Measurements from ENCODE around the gene CEBPG. TPM values are rescaled to one million over a fixed set of nuclear protein-coding genes. Genes with fewer than 3 reads are reported as not detected.

Gene CEBPG
- total and polyA plus RNA-seq, 2 donors (not counting 1 experiment from before 2014, with no cell fraction given) = 13.7 to 66.7 TPM

DNA sequence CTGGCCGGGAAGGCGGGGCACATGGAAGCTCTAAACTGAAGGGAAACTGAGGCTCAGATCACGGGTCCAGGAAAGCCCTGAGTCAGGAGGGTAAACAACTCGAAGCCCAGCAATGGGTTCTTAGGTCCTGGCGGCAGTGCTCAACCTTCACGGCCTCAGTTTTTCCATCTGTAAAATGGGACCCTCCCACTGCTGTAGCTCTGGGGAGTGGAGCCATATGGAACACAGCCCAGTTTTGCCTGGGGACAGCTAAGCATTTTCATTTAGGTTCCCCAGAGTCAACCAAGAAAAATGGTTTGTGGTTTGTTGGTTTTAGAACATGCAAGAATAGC, 30.4 kb downstream of the CEBPG start:
- no peak overlapping the region for H3K27ac ChIP-seq (ENCODE audit: insufficient read depth, low read length)
- no peak overlapping the region for H2AFZ ChIP-seq (ENCODE audit: low read length)
- TF ChIP-seq EZH2 (IDR thresholded peaks at IDR 0.05; ENCODE audit: low read length, missing control alignments) = no peak
- TF ChIP-seq, protein P1, sequence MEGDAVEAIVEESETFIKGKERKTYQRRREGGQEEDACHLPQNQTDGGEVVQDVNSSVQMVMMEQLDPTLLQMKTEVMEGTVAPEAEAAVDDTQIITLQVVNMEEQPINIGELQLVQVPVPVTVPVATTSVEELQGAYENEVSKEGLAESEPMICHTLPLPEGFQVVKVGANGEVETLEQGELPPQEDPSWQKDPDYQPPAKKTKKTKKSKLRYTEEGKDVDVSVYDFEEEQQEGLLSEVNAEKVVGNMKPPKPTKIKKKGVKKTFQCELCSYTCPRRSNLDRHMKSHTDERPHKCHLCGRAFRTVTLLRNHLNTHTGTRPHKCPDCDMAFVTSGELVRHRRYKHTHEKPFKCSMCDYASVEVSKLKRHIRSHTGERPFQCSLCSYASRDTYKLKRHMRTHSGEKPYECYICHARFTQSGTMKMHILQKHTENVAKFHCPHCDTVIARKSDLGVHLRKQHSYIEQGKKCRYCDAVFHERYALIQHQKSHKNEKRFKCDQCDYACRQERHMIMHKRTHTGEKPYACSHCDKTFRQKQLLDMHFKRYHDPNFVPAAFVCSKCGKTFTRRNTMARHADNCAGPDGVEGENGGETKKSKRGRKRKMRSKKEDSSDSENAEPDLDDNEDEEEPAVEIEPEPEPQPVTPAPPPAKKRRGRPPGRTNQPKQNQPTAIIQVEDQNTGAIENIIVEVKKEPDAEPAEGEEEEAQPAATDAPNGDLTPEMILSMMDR (conservative IDR thresholded peaks at IDR 0.05 in 1 of 2, IDR thresholded peaks at IDR 0.05 in 1 of 2; ENCODE audit: low read depth in 1 of 2, low read length in 2 of 2) = no peak
- H3K9me3 ChIP-seq (ENCODE audit: control insufficient read depth, insufficient read depth, low read depth, low read length) = no peaks in the 10 kb centered on the region
- peak in 1 of 2 donors; percentile 6 for DNase-seq (ENCODE audit: low read depth in 2 of 2)
- H3K27me3 ChIP-seq (ENCODE audit: control insufficient read depth, insufficient read depth, low read length) = no peaks in the 10 kb centered on the region
- H3K79me2 ChIP-seq (ENCODE audit: control insufficient read depth, insufficient read depth, low read length) = no peaks in the 10 kb centered on the region
- no peaks in the 10 kb centered on the region for H3K4me1 ChIP-seq (ENCODE audit: control insufficient read depth, extremely low read depth, insufficient read depth, low read length)
- no peak overlapping the region for H3K4me3 ChIP-seq (replicated peaks in 1 of 4; ENCODE audit: control extremely low read depth in 1 of 4, insufficient read depth in 1 of 4, low read depth in 3 of 4, low read length in 4 of 4)
- no peaks in the 10 kb centered on the region for H3K36me3 ChIP-seq (ENCODE audit: control insufficient read depth, insufficient read depth, low read length)
- no peaks in the 10 kb centered on the region for H4K20me1 ChIP-seq (ENCODE audit: control insufficient read depth, extremely low read depth, insufficient read depth, low read length)
- no peak overlapping the region for H3K9ac ChIP-seq (ENCODE audit: insufficient read depth, low read length)
- no peak overlapping the region for H3K4me2 ChIP-seq (ENCODE audit: extremely low read depth, insufficient read depth, low read length)

DNA sequence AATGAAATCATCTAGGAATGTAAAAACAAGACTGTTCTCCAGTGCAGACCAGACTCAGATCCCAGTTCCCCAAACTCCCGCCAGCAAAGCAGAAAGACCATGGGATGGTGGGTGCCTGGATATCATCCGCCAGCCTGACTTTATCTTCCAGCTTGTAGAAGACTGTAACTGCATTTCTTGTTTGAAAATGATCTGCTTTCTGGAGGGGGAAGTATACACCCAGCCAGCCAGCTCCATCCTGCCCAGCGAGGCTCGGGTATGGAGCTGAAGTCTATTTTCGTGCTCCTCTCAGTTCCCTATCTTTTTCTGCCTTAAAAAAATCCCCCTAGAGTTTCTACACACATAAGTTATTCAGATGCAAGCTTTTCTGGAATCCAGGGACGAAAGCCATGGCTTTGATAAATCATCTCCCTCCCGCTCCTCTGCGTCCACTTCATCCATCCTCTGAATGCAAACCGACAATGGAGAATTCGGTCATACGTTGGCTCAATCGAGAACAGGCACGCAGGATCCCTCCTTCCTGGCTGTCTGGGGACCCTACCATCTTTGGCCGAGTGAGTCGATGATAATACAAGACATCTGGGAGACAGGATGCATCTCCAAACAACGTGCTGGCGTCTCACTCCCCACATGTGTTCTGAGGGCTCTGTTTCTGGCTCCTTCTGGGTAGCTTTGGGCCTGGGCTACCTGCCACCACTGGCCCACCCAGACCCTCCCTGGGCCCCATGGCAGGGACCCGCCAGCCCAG, 31.2 kb downstream of the CEBPG start:
- Histone ChIP-seq H3K79me2 (ENCODE audit: control insufficient read depth, insufficient read depth, low read length) (no peaks in the 10 kb centered on the region), H3K9me3 (ENCODE audit: control insufficient read depth, insufficient read depth, low read depth, low read length) (no peaks in the 10 kb centered on the region), H3K36me3 (ENCODE audit: control insufficient read depth, insufficient read depth, low read length) (no peaks in the 10 kb centered on the region), H4K20me1 (ENCODE audit: control insufficient read depth, extremely low read depth, insufficient read depth, low read length) (no peaks in the 10 kb centered on the region), H3K9ac (ENCODE audit: insufficient read depth, low read length) (no peak overlapping the region), H3K4me2 (ENCODE audit: extremely low read depth, insufficient read depth, low read length) (no peak overlapping the region), H3K27ac (ENCODE audit: insufficient read depth, low read length) (no peak overlapping the region), H3K4me1 (ENCODE audit: control insufficient read depth, extremely low read depth, insufficient read depth, low read length) (no peaks in the 10 kb centered on the region), H3K4me3 (replicated peaks in 1 of 4; ENCODE audit: control extremely low read depth in 1 of 4, insufficient read depth in 1 of 4, low read depth in 3 of 4, low read length in 4 of 4) (no peak overlapping the region), H3K27me3 (ENCODE audit: control insufficient read depth, insufficient read depth, low read length) (no peaks in the 10 kb centered on the region), H2AFZ (ENCODE audit: low read length) (no peak overlapping the region)
- DNase-seq (ENCODE audit: low read depth in 2 of 2) = no peak
- TF ChIP-seq, protein P1 (conservative IDR thresholded peaks at IDR 0.05 in 1 of 2, IDR thresholded peaks at IDR 0.05 in 1 of 2; ENCODE audit: low read depth in 1 of 2, low read length in 2 of 2) = no peak
- TF ChIP-seq EZH2 (IDR thresholded peaks at IDR 0.05; ENCODE audit: low read length, missing control alignments) = no peak

DNA sequence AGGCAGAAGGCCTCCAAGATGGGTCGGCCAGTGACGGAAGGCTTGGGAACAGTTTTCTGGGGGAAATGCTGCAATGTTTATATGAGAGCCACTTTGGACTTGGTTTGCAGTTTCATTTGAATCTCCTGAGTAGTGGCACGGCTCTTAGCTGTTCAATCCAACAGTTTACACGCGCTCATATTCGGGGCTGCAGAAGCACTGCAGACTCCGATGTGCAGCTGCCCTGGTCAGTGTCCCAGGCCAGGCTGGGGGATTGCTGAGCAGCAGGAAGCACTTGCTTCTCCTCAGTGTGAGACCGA, 31.7 kb downstream of the CEBPG start:
- DNase-seq (ENCODE audit: low read depth in 2 of 2) = no peak
- no peak for TF ChIP-seq EZH2 (IDR thresholded peaks at IDR 0.05; ENCODE audit: low read length, missing control alignments)
- TF ChIP-seq, protein P1 (conservative IDR thresholded peaks at IDR 0.05 in 1 of 2, IDR thresholded peaks at IDR 0.05 in 1 of 2; ENCODE audit: low read depth in 1 of 2, low read length in 2 of 2) = no peak
- no peak overlapping the region for H3K27ac ChIP-seq (ENCODE audit: insufficient read depth, low read length)
- no peak overlapping the region for H3K9ac ChIP-seq (ENCODE audit: insufficient read depth, low read length)
- no peaks in the 10 kb centered on the region for H3K36me3 ChIP-seq (ENCODE audit: control insufficient read depth, insufficient read depth, low read length)
- H3K4me1 ChIP-seq (ENCODE audit: control insufficient read depth, extremely low read depth, insufficient read depth, low read length) = no peaks in the 10 kb centered on the region
- H3K79me2 ChIP-seq (ENCODE audit: control insufficient read depth, insufficient read depth, low read length) = no peaks in the 10 kb centered on the region
- no peaks in the 10 kb centered on the region for H3K9me3 ChIP-seq (ENCODE audit: control insufficient read depth, insufficient read depth, low read depth, low read length)
- H3K4me3 ChIP-seq (replicated peaks in 1 of 4; ENCODE audit: control extremely low read depth in 1 of 4, insufficient read depth in 1 of 4, low read depth in 3 of 4, low read length in 4 of 4) = no peak overlapping the region
- H4K20me1 ChIP-seq (ENCODE audit: control insufficient read depth, extremely low read depth, insufficient read depth, low read length) = no peaks in the 10 kb centered on the region
- H3K4me2 ChIP-seq (ENCODE audit: extremely low read depth, insufficient read depth, low read length) = no peak overlapping the region
- no peaks in the 10 kb centered on the region for H3K27me3 ChIP-seq (ENCODE audit: control insufficient read depth, insufficient read depth, low read length)
- H2AFZ ChIP-seq (ENCODE audit: low read length) = no peak overlapping the region

Measured in fibroblast of lung (primary cell).